Keratinocyte (primary cell): Measurements from ENCODE around the gene HMGA1. TPM values are rescaled to one million over a fixed set of nuclear protein-coding genes. Genes with fewer than 3 reads are reported as not detected.
A peak's percentile ranks its signal among the peaks of the same experiment; 100 is the strongest.

Experiments
- DNase-seq: peaks from one replicate; pipeline ENCODE4 v3.0.0-alpha.2; 2011; ENCODE audit warnings: low read depth, missing footprints, low spot score
- FAIRE-seq: peaks from 2 replicates; lab custom pipeline; 2011; peaks lifted over from hg19 to GRCh38; lab: Jason Lieb, UNC
- H2AFZ ChIP-seq: 2 replicates; pipeline ENCODE4 v1.6.0; 2012; ENCODE audit warnings: low read length, control low read depth, inconsistent platforms; ENCODE audit not compliant: control insufficient read depth
- H3K27ac ChIP-seq: 2 replicates; pipeline ENCODE4 v1.5.1; 2011; ENCODE audit warnings: low read length; ENCODE audit not compliant: control insufficient read depth, insufficient read depth
- H3K27me3 ChIP-seq: 3 replicates; pipeline ENCODE4 v1.6.0; 2011; ENCODE audit warnings: low read length; ENCODE audit not compliant: control insufficient read depth, insufficient read depth; ENCODE audit errors: extremely low read depth
- H3K36me3 ChIP-seq, 2 experiments: 2 replicates in 1 of 2; 3 replicates in 1 of 2; pipeline ENCODE4 v1.5.1; 2011; ENCODE audit warnings: low read length in 2 of 2, mild to moderate bottlenecking in 1 of 2; ENCODE audit not compliant: control insufficient read depth in 2 of 2, insufficient read depth in 2 of 2; ENCODE audit errors: extremely low read depth in 1 of 2
- H3K4me1 ChIP-seq: 3 replicates; pipeline ENCODE4 v1.5.1; 2011; ENCODE audit warnings: low read length; ENCODE audit not compliant: control insufficient read depth, insufficient read depth; ENCODE audit errors: extremely low read depth
- H3K4me2 ChIP-seq: 3 replicates; pipeline ENCODE4 v1.6.0; 2011; ENCODE audit warnings: low read depth, low read length; ENCODE audit not compliant: control insufficient read depth, insufficient read depth; ENCODE audit errors: extremely low read depth
- H3K4me3 ChIP-seq, 3 experiments: fragments of 200-600 bp in 1 of 3; sonication (generic) in 1 of 3; 2 replicates in 2 of 3; 3 replicates in 1 of 3; pipeline ENCODE4 v1.5.1; 2011 to 2016; ENCODE audit warnings: low read length in 3 of 3, mild to moderate bottlenecking in 3 of 3, control low read depth in 2 of 3, inconsistent platforms in 1 of 3, low read depth in 1 of 3, mixed read lengths in 1 of 3, mixed run types in 1 of 3, moderate library complexity in 1 of 3; ENCODE audit not compliant: control insufficient read depth in 2 of 3, insufficient read depth in 2 of 3; ENCODE audit errors: extremely low read depth in 1 of 3
- H3K79me2 ChIP-seq: 2 replicates; pipeline ENCODE4 v1.6.0; 2012; ENCODE audit warnings: low read length; ENCODE audit not compliant: control insufficient read depth, insufficient read depth
- H3K9ac ChIP-seq: 3 replicates; pipeline ENCODE4 v1.6.0; 2011; ENCODE audit warnings: low read length; ENCODE audit not compliant: control insufficient read depth, insufficient read depth; ENCODE audit errors: extremely low read depth
- H3K9me1 ChIP-seq: 3 replicates; pipeline ENCODE4 v1.6.0; 2011; ENCODE audit warnings: low read length; ENCODE audit not compliant: control insufficient read depth, insufficient read depth; ENCODE audit errors: extremely low read depth
- H3K9me3 ChIP-seq: 2 replicates; pipeline ENCODE4 v1.5.1; 2012; ENCODE audit warnings: low read depth, low read length; ENCODE audit not compliant: control insufficient read depth
- H4K20me1 ChIP-seq: 3 replicates; pipeline ENCODE4 v1.6.0; 2011; ENCODE audit warnings: low read length; ENCODE audit not compliant: control insufficient read depth, insufficient read depth; ENCODE audit errors: extremely low read depth
- CTCF ChIP-seq, 3 experiments: IDR thresholded peaks in 1 of 3; conservative IDR thresholded peaks in 1 of 3; optimal IDR thresholded peaks in 1 of 3; 2 replicates in 2 of 3; 3 replicates in 1 of 3; pipeline versions ENCODE3 to v1.5.1; 2011; ENCODE audit warnings: low read length in 3 of 3, mild to moderate bottlenecking in 3 of 3, moderate library complexity in 2 of 3, control low read depth in 1 of 3, inconsistent platforms in 1 of 3; ENCODE audit not compliant: insufficient read depth in 2 of 3; ENCODE audit errors: extremely low read depth in 1 of 3
- EZH2 ChIP-seq: IDR thresholded peaks from one replicate; pipeline ENCODE4 v1.6.1; 2012; ENCODE audit warnings: inconsistent platforms, mild to moderate bottlenecking, low read length, moderate library complexity
- dilution Hi-C: fragments of 300-500 bp; cut with MboI; formaldehyde crosslinking; loops from one replicate; pipeline ENCODE4 v1.7.0; 2020; ENCODE audit warnings: low sequenced_read_pairs; ENCODE audit not compliant: extremely low pct_ligation_motif_present
- polyA plus RNA-seq, 5 experiments: library from polyadenylated mRNA; depleted of rRNA in 3 of 5; stranded (reverse) in 3 of 5; stranded (forward) in 1 of 5; unstranded in 1 of 5; fragments of >200 nt; gene quantifications; 1 replicate in 1 of 5; 2 replicates in 3 of 5; 3 replicates in 1 of 5; pipeline versions ENCODE4 v1.2.1 to v1.2.3, GENCODE V29; 2011 to 2012; ENCODE audit warnings: missing spikeins in 2 of 5, low read depth in 1 of 5, low replicate concordance in 1 of 5

HMGA1 gene
- polyA plus RNA-seq, 1 donor (not counting 4 experiments of a cell fraction or from before 2014, with no cell fraction given), result 160 TPM

GRCh38 chr6:34240329-34241248, 3.9 kb downstream of the HMGA1 start:
- Histone ChIP-seq H3K27me3 (no peaks in the 10 kb centered on the region), H3K36me3 (peaks cover 22 to 40% of the 10 kb centered on the region in 2 experiments), H3K4me2 (peak overlapping the region; percentile 97), H3K9me1 (peaks cover 10% of the 10 kb centered on the region), H2AFZ (no peak overlapping the region), H3K79me2 (peaks cover 37% of the 10 kb centered on the region), H3K9me3 (no peaks in the 10 kb centered on the region), H3K27ac (peak overlapping the region; percentile 15), H3K4me3 (no peak overlapping the region), H4K20me1 (peaks cover 16% of the 10 kb centered on the region), H3K4me1 (peaks cover 73% of the 10 kb centered on the region), H3K9ac (no peak overlapping the region)
- dilution Hi-C loops, result no loop called here
- TF ChIP-seq EZH2 (no peak), CTCF (optimal IDR thresholded peaks at IDR 0.05 in 1 of 3, IDR thresholded peaks at IDR 0.05 in 1 of 3, conservative IDR thresholded peaks at IDR 0.05 in 1 of 3; ENCODE audit: extremely low read depth in 1 of 3, insufficient read depth in 2 of 3, low read length in 3 of 3) (no peak)
- FAIRE-seq (no peak), DNase-seq (no peak)

DNA sequence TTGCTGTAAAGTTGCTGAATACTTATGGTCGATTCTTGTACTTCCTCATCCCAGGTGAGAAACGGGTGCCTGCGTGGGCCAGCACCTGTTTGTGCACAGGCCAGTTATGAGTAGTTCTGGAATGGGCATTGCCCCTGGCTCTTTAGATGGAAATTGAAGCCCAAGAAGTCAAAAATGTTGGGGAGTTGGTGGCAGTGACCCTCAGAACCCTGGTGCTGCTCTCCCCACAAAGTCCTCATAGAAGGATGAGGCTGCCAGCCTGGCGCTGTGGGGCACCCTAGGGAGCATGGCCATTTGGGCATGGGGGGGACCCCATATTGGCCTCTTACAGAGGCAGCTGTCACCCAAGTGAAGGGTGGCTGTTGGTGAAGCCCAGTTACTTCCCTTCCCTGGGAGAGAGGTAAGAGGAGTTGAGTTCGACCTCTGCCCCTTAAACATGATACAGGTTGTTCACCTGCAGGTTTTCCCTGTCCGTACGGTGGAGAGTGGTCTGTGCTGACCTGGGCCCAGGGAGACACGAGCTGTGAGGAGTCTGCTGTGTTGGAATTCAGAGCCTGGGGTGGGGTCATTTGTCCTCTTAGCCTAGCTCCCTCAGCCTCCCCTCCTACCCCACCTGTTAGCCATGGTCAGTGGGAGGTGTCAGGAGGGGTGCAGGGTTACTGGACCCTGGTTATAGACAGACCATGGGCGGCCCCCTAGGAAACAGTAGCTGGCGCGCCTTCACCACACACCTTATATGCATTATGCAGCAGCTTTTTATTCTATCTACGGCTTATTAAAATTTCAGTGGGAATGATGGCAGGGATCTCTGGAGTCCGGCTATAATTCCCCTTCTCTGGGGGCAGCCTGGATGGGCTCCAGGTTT, 4.9 kb downstream of the HMGA1 start:
- Histone ChIP-seq H3K27me3 (no peaks in the 10 kb centered on the region), H3K27ac (no peak overlapping the region), H3K9me3 (no peaks in the 10 kb centered on the region), H3K9me1 (peaks cover 10% of the 10 kb centered on the region), H3K79me2 (peaks cover 37% of the 10 kb centered on the region), H3K36me3 (peaks cover 25 to 40% of the 10 kb centered on the region in 2 experiments), H3K9ac (no peak overlapping the region), H2AFZ (no peak overlapping the region), H3K4me3 (no peak overlapping the region), H4K20me1 (peaks cover 16% of the 10 kb centered on the region), H3K4me1 (peaks cover 73% of the 10 kb centered on the region), H3K4me2 (peak overlapping the region; percentile 67)
- dilution Hi-C loops, result no loop called here
- no peak for DNase-seq
- TF ChIP-seq EZH2 (no peak), CTCF (optimal IDR thresholded peaks at IDR 0.05 in 1 of 3, IDR thresholded peaks at IDR 0.05 in 1 of 3, conservative IDR thresholded peaks at IDR 0.05 in 1 of 3; ENCODE audit: extremely low read depth in 1 of 3, insufficient read depth in 2 of 3, low read length in 3 of 3) (no peak)
- FAIRE-seq, result no peak
